SHP77 treated with DMSO at 0.1 percent for 48 hours (cell line): ENCODE data around the gene MLYCD.

Experiments
- DNase-seq: peaks from one replicate; lab custom pipeline; 2025; lab: John Stamatoyannopoulos, UW

MLYCD gene

DNA sequence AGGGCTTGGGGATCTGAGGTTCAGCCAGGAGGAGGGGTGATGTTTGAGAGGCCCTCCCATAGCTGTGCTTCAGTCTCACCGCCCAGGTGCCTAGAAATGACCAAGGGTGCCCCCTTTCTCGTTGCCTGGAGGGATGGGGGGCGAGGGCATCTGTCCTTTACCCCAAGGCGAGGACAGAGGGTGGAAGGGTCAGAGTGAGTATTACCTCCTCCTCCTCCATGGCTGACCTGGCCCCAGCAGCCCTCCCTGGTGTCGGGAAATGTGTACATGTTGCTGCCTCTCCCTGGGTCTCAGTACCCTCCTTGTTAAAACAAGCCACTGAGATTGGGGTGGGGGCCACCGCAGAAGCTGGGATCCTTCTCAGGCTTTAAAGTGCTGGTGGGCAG, 71.5 kb downstream of the MLYCD start:
- DNase-seq, result no peak

DNA sequence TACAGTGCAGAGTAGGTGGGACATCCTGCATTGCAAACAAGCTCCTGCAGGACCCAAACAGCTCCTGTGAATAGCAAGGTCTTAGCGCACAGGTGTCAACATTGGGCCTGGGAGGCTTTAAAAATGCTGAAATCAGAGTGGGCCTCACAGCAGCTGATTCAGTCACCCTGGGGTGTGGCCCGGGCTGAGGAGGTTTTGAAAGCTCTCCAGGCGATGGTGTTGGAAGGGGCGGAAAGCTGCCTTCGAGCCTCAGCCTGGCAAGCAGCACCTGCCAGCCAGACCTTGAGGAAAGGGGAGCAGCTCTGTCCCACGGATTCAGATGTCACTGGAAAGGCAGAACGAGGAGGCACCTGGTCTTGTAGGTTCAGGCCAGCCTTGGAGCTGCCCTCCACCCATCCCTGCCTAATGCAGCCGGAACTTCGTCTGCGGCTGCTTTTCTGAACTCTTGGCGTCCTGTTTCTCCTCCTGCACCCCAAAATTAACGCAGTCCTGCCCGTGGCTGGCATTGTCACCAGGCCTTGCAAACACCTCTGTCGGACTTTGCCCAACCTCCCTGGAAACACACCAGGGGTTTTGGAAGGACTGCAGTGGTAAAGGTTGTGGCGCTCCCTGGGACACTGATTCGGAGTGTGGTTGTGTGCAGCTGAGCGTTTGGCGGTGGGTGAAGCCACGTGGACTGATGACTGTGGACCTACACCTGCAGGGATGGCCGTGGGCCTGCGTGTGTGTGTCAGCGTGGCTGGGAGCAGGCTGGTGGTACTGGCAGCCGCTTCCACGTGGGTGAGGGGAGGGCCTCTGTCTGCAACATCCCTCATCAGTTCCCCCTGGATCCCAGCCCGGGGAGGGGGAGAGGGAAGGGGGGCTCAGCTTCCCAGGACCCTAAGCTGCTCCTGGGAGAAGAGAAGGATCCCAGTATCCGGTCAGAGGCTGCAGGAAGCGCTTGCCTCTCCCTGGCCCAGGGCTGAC, 72.5 kb downstream of the MLYCD start:
- no peak for DNase-seq

- no peak for DNase-seq
Observed at GRCh38 chr16:83972256-83973008, 73.5 kb downstream of the MLYCD start.

DNA sequence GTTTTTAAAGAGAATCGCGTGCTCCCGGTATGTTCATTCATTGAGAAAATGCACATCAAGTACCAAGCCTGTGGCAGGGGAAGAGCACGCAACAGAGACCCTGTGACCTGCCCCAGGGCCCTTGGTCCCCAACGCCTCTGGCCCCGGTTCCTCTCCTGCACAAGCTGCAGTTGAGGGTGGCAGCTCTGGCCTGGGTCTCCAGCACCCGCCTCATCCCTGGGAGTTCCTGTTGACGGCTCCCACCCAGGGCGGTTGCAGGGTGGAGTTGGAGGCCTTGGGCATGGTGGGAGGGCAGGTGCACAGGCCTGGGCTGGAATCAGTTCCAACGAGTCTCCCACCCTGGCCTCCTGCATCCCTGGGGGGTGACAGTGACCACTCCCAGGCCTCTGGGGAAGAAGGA, 74.2 kb downstream of the MLYCD start:
- DNase-seq, result no peak

GRCh38 chr16:83973581-83974385, 74.9 kb downstream of the MLYCD start:
- DNase-seq, result no peak

DNA sequence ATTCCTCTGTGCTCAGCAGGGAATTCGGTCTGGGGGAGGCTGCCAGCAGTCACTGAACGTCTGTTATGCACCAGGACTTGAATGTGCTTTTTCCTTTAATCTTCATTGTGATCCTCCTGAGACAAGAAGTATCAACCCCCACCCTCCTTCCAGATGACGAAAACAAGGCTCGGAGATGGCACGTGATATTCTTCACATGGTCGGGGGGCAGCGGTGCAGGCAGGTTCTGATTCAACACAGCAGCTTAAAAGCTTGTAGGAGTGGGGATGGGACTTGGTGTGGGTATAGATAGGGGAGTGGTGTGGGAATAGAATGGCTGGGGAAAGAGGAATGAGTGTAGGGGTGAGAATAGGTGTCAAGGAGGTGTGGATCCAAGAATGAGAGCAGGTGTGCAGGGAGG, 75.6 kb downstream of the MLYCD start:
- DNase-seq, result no peak

DNA sequence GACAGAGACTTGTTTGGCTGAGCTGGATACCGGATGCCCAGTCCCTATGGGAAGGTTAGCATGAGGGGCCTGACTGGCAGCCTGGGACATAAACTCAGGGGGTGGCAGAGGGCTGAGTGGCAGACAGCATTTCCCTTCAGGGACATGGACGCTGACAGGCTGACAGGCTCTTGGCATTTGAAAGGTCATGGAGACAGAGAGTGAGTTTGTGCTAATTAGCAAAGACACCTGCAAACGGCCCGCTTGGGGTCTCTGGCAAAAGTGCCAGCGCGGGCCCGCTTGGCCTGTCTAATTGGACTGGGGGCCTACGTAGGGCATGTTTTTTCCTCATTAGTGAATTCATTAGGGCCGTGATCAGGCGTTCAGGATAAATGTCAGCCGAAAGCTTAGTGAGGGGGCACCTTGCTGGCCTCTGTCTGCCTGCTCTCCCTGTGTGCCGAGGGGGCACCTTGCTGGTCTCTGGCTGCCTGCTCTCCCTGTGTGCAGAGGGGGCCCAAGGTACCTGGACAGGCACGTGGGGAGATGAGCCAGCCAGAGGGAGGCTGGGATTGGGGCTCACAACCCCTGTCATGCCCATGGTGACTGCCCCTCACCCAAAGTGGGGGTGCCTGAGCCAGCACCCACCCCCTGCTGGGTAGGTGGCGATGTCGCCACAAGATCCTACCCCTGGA, 76.8 kb downstream of the MLYCD start:
- DNase-seq, result no peak
